GM12878 (cell line): ENCODE measurements around the gene JAG1. TPM values are rescaled to one million over a fixed set of nuclear protein-coding genes. Genes with fewer than 3 reads are reported as not detected.

Experiments used
- ATAC-seq: fragments of 200-7000 bp; cut with Tn5 transposase; 3 replicates; pipeline ENCODE4 v1.9.1; 2020; ENCODE audit warnings: mild to moderate bottlenecking, moderate library complexity
- BruUV-seq: library from RNA; stranded (reverse); fragments of 400-500 nt; replicated peaks from 2 replicates; lab custom pipeline; 2021; lab: Mats Ljungman, UMichigan
- CTCF ChIA-PET: fragments of 300-600 bp; sonication (Branson Sonifier 250); formaldehyde crosslinking; extraction: SDS; loops from one replicate; lab custom pipeline; 2021; ENCODE audit warnings: inconsistent platforms; lab: Yijun Ruan, JAX
- POLR2A ChIA-PET: fragments of 350-600 bp; formaldehyde crosslinking; extraction: SDS; loops from one replicate; lab custom pipeline; 2021; ENCODE audit warnings: inconsistent platforms; lab: Charles Lee
- RAD21 ChIA-PET: fragments of 300-600 bp; sonication (Branson Sonifier 250); formaldehyde crosslinking; loops from one replicate; lab custom pipeline; 2023; ENCODE audit warnings: antibody characterized with exemption; ENCODE audit not compliant: unreplicated experiment; lab: Charles Lee
- SMC1A ChIA-PET: fragments of 300-600 bp; sonication (Branson Sonifier 250); formaldehyde crosslinking; loops from one replicate; lab custom pipeline; 2023; ENCODE audit not compliant: unreplicated experiment, uncharacterized antibody; lab: Charles Lee
- DNase-seq: peaks from one replicate; pipeline ENCODE4 v3.0.0-alpha.2; 2011; ENCODE audit warnings: low read depth, low spot score
- FAIRE-seq: peaks from 3 replicates; lab custom pipeline; 2011; peaks lifted over from hg19 to GRCh38; lab: Jason Lieb, UNC
- H2AFZ ChIP-seq: 2 replicates; pipeline ENCODE4 v1.6.0; 2011; ENCODE audit warnings: low read depth, low read length, control low read depth; ENCODE audit not compliant: control insufficient read depth
- H3K27ac ChIP-seq: 2 replicates; pipeline ENCODE4 v1.5.1; 2011; ENCODE audit warnings: control low read depth; ENCODE audit not compliant: control insufficient read depth, insufficient read depth
- H3K27me3 ChIP-seq, 2 experiments: replicated peaks in 1 of 2; 2 replicates each; pipeline versions ENCODE4 v1.6.0 to v1.6.1; 2011; ENCODE audit warnings: low read length in 1 of 2; ENCODE audit not compliant: control insufficient read depth in 2 of 2, insufficient read depth in 2 of 2
- H3K36me3 ChIP-seq, 2 experiments: 2 replicates each; pipeline ENCODE4 v1.5.1; 2011; ENCODE audit warnings: low read length in 1 of 2; ENCODE audit not compliant: control insufficient read depth in 2 of 2, insufficient read depth in 2 of 2
- H3K4me1 ChIP-seq: 2 replicates; pipeline ENCODE4 v1.6.1; 2011; ENCODE audit warnings: mild to moderate bottlenecking, low read length, moderate library complexity, mixed read lengths; ENCODE audit not compliant: control insufficient read depth, insufficient read depth
- H3K4me2 ChIP-seq: 2 replicates; pipeline ENCODE4 v1.6.0; 2011; ENCODE audit warnings: control low read depth; ENCODE audit not compliant: control insufficient read depth, insufficient read depth
- H3K4me3 ChIP-seq: fragments of 200-600 bp; sonication (generic); 2 replicates; pipeline ENCODE4 v1.5.1; 2016
- H3K79me2 ChIP-seq: 2 replicates; pipeline ENCODE4 v1.6.0; 2011; ENCODE audit warnings: low read length; ENCODE audit not compliant: control insufficient read depth, insufficient read depth
- H3K9ac ChIP-seq: 2 replicates; pipeline ENCODE4 v1.8.0; 2011; ENCODE audit warnings: low read length, control low read depth, mixed read lengths; ENCODE audit not compliant: control insufficient read depth, insufficient read depth
- H3K9me3 ChIP-seq: replicated peaks from 3 replicates; pipeline ENCODE4 v1.5.1; 2011; ENCODE audit warnings: mild to moderate bottlenecking, low read length; ENCODE audit not compliant: control insufficient read depth, insufficient read depth
- H4K20me1 ChIP-seq: 2 replicates; pipeline ENCODE4 v1.6.0; 2011; ENCODE audit not compliant: control insufficient read depth, insufficient read depth
- CEBPB ChIP-seq, 2 experiments: fragments of 150-350 bp in 1 of 2; IDR thresholded peaks; 2 replicates each; pipeline ENCODE4 v1.6.1; 2012 to 2014; ENCODE audit warnings: low read depth in 2 of 2, low read length in 2 of 2, borderline replicate concordance in 1 of 2, inconsistent platforms in 1 of 2
- EGR1 ChIP-seq, 2 experiments: IDR thresholded peaks; 1 replicate in 1 of 2; 2 replicates in 1 of 2; pipeline ENCODE4 v1.6.1; 2011 to 2012; ENCODE audit warnings: low read depth in 2 of 2, low read length in 2 of 2, borderline replicate concordance in 1 of 2, mild to moderate bottlenecking in 1 of 2, moderate library complexity in 1 of 2
- ETV6 ChIP-seq, 2 experiments: fragments of 450-650 bp in 1 of 2; IDR thresholded peaks in 1 of 2; conservative IDR thresholded peaks in 1 of 2; 2 replicates each; pipeline ENCODE4 v1.6.1; 2014; ENCODE audit warnings: antibody characterized with exemption in 1 of 2, borderline replicate concordance in 1 of 2, low read depth in 1 of 2, mild to moderate bottlenecking in 1 of 2, moderate library complexity in 1 of 2
- MEF2A ChIP-seq: IDR thresholded peaks from 2 replicates; pipeline ENCODE4 v1.6.1; 2011; ENCODE audit warnings: low read depth, mild to moderate bottlenecking, low read length, moderate library complexity; ENCODE audit not compliant: insufficient read depth
- PML ChIP-seq: IDR thresholded peaks from 2 replicates; pipeline ENCODE4 v1.6.1; 2012; ENCODE audit warnings: low read length, inconsistent platforms
- SMAD1 ChIP-seq: fragments of 450-650 bp; IDR thresholded peaks from 2 replicates; pipeline ENCODE4 v1.6.1; 2018; ENCODE audit warnings: mild to moderate bottlenecking, low read depth; ENCODE audit not compliant: partially characterized antibody
- in situ Hi-C: fragments of 300-500 bp; cut with MboI; formaldehyde crosslinking; loops from 9 replicates; pipeline ENCODE4 v1.14.3; 2018; ENCODE audit warnings: mixed read lengths
- intact Hi-C: fragments of 100-400 bp; cut with micrococcal nuclease; formaldehyde crosslinking; loops from one replicate; pipeline ENCODE4 v1.14.2; 2022; ENCODE audit not compliant: unreplicated experiment
- polyA plus RNA-seq, 11 experiments: library from polyadenylated mRNA; depleted of rRNA in 4 of 11; unstranded in 6 of 11; stranded (reverse) in 5 of 11; fragments of >200 nt; fragmentation: Nextera tagmentation in 4 of 11; fragmentation: Illumina TruSeq in 1 of 11; extraction: Ambion mirVana in 4 of 11; extraction: Trizol in 1 of 11; gene quantifications; 1 replicate in 1 of 11; 2 replicates in 10 of 11; pipeline versions ENCODE4 v1.2.1 to v1.2.3, GENCODE V29; 2011 to 2016; ENCODE audit warnings: inconsistent platforms in 2 of 11, missing spikeins in 2 of 11, low read depth in 1 of 11
- total RNA-seq, 4 experiments: library from RNA; depleted of rRNA in 3 of 4; stranded (reverse); fragments of >200 nt in 3 of 4; fragmentation: Illumina TruSeq in 1 of 4; extraction: Trizol in 1 of 4; gene quantifications; 2 replicates each; pipeline versions ENCODE4 v1.2.1 to v1.2.3, GENCODE V29; 2013 to 2021
- TF ChIP-seq, protein P1 (sequence below): fragments of 150-350 bp; IDR thresholded peaks from 2 replicates; pipeline ENCODE4 v1.6.1; 2014; ENCODE audit warnings: mild to moderate bottlenecking, low read depth, low read length

Gene JAG1
- total and polyA plus RNA-seq, 10 of the 15 experiments (the other 5 are each of a cell fraction or from before 2014, with no cell fraction given) = 0.66 to 6.9 (median 1.8) TPM

DNA sequence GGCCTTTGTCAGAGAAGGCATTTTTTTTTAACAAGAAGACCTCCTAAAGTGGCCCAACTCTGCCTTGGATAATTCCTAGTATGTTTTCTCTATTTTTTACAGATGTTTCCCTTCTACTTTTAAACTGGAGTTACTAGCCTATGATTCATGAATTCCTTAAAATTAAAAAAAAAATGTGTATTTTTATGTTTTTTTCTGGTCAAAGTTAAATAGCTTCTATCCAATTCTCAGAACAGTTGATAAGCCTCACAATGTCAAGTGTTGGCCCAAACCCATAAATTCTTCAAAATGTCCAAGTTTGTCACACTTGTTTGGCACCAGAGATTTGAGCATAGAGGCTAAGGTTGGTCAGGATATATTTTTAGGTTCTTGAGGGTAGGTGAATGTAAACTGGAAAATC lies 64.0 kb downstream of the JAG1 start:
- ChIA-PET POLR2A (no interaction called here), SMC1A (interaction anchor here (1.3 kb wide), 1 partner anchor 96 kb away, joined by 4 read pairs; no protein-coding TSS in a partner anchor), RAD21 (no interaction called here), CTCF (interaction anchor here (0.7 to 1.9 kb wide), 7 partner anchors 13 to 293 kb away, joined by 3 to 6 read pairs (median 3); no protein-coding TSS in a partner anchor)
- no peak overlapping the region for H2AFZ ChIP-seq
- H3K4me2 ChIP-seq = no peak overlapping the region
- no peak overlapping the region for H3K4me3 ChIP-seq
- in situ Hi-C loops = no loop called here
- no peak overlapping the region for H3K27ac ChIP-seq
- DNase-seq (no peak), ATAC-seq (no peak), FAIRE-seq (no peak)
- H3K9ac ChIP-seq = no peak overlapping the region
- BruUV-seq = no TSS peak
- H3K79me2 ChIP-seq = no peaks in the 10 kb centered on the region
- intact Hi-C loops = no loop called here
- H3K36me3 ChIP-seq = peaks cover 0 to 6% of the 10 kb centered on the region in 2 experiments; a peak in 1 of 4 replicates
- H3K4me1 ChIP-seq = no peaks in the 10 kb centered on the region
- H4K20me1 ChIP-seq = no peaks in the 10 kb centered on the region
- H3K27me3 ChIP-seq = no peaks in the 10 kb centered on the region
- TF ChIP-seq EGR1 (IDR thresholded peaks at IDR 0.05; ENCODE audit: borderline replicate concordance in 1 of 2, low read depth in 2 of 2, low read length in 2 of 2) (no peak), MEF2A (no peak), CEBPB (IDR thresholded peaks at IDR 0.05; ENCODE audit: borderline replicate concordance in 1 of 2, low read depth in 2 of 2, low read length in 2 of 2) (no peak), PML (no peak), ETV6 (conservative IDR thresholded peaks at IDR 0.05 in 1 of 2, IDR thresholded peaks at IDR 0.05 in 1 of 2; ENCODE audit: borderline replicate concordance in 1 of 2, low read depth in 1 of 2) (no peak), SMAD1 (no peak)
- TF ChIP-seq, protein P1, sequence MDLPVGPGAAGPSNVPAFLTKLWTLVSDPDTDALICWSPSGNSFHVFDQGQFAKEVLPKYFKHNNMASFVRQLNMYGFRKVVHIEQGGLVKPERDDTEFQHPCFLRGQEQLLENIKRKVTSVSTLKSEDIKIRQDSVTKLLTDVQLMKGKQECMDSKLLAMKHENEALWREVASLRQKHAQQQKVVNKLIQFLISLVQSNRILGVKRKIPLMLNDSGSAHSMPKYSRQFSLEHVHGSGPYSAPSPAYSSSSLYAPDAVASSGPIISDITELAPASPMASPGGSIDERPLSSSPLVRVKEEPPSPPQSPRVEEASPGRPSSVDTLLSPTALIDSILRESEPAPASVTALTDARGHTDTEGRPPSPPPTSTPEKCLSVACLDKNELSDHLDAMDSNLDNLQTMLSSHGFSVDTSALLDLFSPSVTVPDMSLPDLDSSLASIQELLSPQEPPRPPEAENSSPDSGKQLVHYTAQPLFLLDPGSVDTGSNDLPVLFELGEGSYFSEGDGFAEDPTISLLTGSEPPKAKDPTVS = no peak
- H3K9me3 ChIP-seq = no peaks in the 10 kb centered on the region
